Measurements from ENCODE around the gene TMEM51.

The TMEM51 gene

GRCh38 chr1:15125101-15125745 is 28.3 kb upstream of the TMEM51 start:
- in situ Hi-C loops (cut with MboI; ENCODE audit: low sequenced_read_pairs) = loop anchor here (10.0 to 25.0 kb wide), 2 partner anchors 170 to 312 kb away; partner anchors contain the start of gene CTRC

- in situ Hi-C loops (cut with MboI; ENCODE audit: low sequenced_read_pairs) = loop anchor here (10.0 to 25.0 kb wide), 2 partner anchors 167 to 309 kb away; partner anchors contain the start of gene CTRC
Observed at GRCh38 chr1:15128077-15128476, 25.5 kb upstream of the TMEM51 start.

GRCh38 chr1:15128520-15129313 is 24.8 kb upstream of the TMEM51 start:
- in situ Hi-C loops (cut with MboI; ENCODE audit: low sequenced_read_pairs) = loop anchor here (10.0 to 25.0 kb wide), 2 partner anchors 166 to 309 kb away; partner anchors contain the start of gene CTRC

GRCh38 chr1:15129944-15130343 is 23.6 kb upstream of the TMEM51 start:
- in situ Hi-C loops (cut with MboI; ENCODE audit: low sequenced_read_pairs) = loop anchor here (10.0 to 25.0 kb wide), 2 partner anchors 165 to 307 kb away; partner anchors contain the start of gene CTRC

- in situ Hi-C loops (cut with MboI; ENCODE audit: low sequenced_read_pairs) = loop anchor here (25.0 kb wide), 1 partner anchor 307 kb away; the partner anchor contains the start of gene CTRC
Observed at GRCh38 chr1:15130607-15131006, 22.9 kb upstream of the TMEM51 start.

- in situ Hi-C loops (cut with MboI; ENCODE audit: low sequenced_read_pairs) = loop anchor here (25.0 kb wide), 1 partner anchor 304 kb away; the partner anchor contains the start of gene CTRC
Observed at GRCh38 chr1:15132965-15133364, 20.6 kb upstream of the TMEM51 start.

- in situ Hi-C loops (cut with MboI; ENCODE audit: low sequenced_read_pairs) = loop anchor here (25.0 kb wide), 1 partner anchor 303 kb away; the partner anchor contains the start of gene CTRC
Observed at GRCh38 chr1:15134285-15134684, 19.3 kb upstream of the TMEM51 start.

GRCh38 chr1:15135604-15136003 is 17.9 kb upstream of the TMEM51 start:
- in situ Hi-C loops (cut with MboI; ENCODE audit: low sequenced_read_pairs) = loop anchor here (25.0 kb wide), 1 partner anchor 302 kb away; the partner anchor contains the start of gene CTRC

GRCh38 chr1:15137809-15138208 is 15.7 kb upstream of the TMEM51 start:
- in situ Hi-C loops (cut with MboI; ENCODE audit: low sequenced_read_pairs) = loop anchor here (25.0 kb wide), 1 partner anchor 299 kb away; the partner anchor contains the start of gene CTRC

- in situ Hi-C loops (cut with MboI; ENCODE audit: low sequenced_read_pairs) = loop anchor here (25.0 kb wide), 1 partner anchor 297 kb away; the partner anchor contains the start of gene CTRC
Observed at GRCh38 chr1:15139654-15140350, 13.7 kb upstream of the TMEM51 start.

- in situ Hi-C loops (cut with MboI; ENCODE audit: low sequenced_read_pairs) = loop anchor here (25.0 kb wide), 1 partner anchor 295 kb away; the partner anchor contains the start of gene CTRC
Observed at GRCh38 chr1:15141935-15142539, 11.5 kb upstream of the TMEM51 start.

- in situ Hi-C loops (cut with MboI; ENCODE audit: low sequenced_read_pairs) = loop anchor here (25.0 kb wide), 1 partner anchor 292 kb away; the partner anchor contains the start of gene CTRC
Observed at GRCh38 chr1:15145327-15145726, 8.2 kb upstream of the TMEM51 start.

GRCh38 chr1:15146142-15146680 is 7.3 kb upstream of the TMEM51 start:
- in situ Hi-C loops (cut with MboI; ENCODE audit: low sequenced_read_pairs) = loop anchor here (25.0 kb wide), 1 partner anchor 291 kb away; the partner anchor contains the start of gene CTRC

GRCh38 chr1:15146971-15147376 is 6.6 kb upstream of the TMEM51 start:
- in situ Hi-C loops (cut with MboI; ENCODE audit: low sequenced_read_pairs) = loop anchor here (25.0 kb wide), 1 partner anchor 290 kb away; the partner anchor contains the start of gene CTRC

GRCh38 chr1:15148004-15148403 is 5.5 kb upstream of the TMEM51 start:
- in situ Hi-C loops (cut with MboI; ENCODE audit: low sequenced_read_pairs) = loop anchor here (25.0 kb wide), 1 partner anchor 289 kb away; the partner anchor contains the start of gene CTRC

- in situ Hi-C loops (cut with MboI; ENCODE audit: low sequenced_read_pairs) = loop anchor here (25.0 kb wide), 1 partner anchor 289 kb away; the partner anchor contains the start of gene CTRC
Observed at GRCh38 chr1:15148475-15148874, 5.1 kb upstream of the TMEM51 start.

GRCh38 chr1:15148941-15149340 is 4.6 kb upstream of the TMEM51 start:
- in situ Hi-C loops (cut with MboI; ENCODE audit: low sequenced_read_pairs) = loop anchor here (25.0 kb wide), 1 partner anchor 288 kb away; the partner anchor contains the start of gene CTRC

- in situ Hi-C loops (cut with MboI; ENCODE audit: low sequenced_read_pairs) = no loop called here
Observed at GRCh38 chr1:15150376-15150775, 3.2 kb upstream of the TMEM51 start.

GRCh38 chr1:15151377-15151806 is 2.2 kb upstream of the TMEM51 start:
- in situ Hi-C loops (cut with MboI; ENCODE audit: low sequenced_read_pairs) = no loop called here

Measured in HL-60/S4 treated with retinoic acid at 250 ng/mL for 4 days and 3 days (cell line).